ENCODE results near the gene UBE2E2. TPM values are rescaled to one million over a fixed set of nuclear protein-coding genes. Genes with fewer than 3 reads are reported as not detected.

UBE2E2 gene
- polyA plus RNA-seq, 1 donor from 2014 or later, result 19.8 TPM

GRCh38 chr3:23383875-23384274 lies 180.7 kb downstream of the UBE2E2 start:
- Histone ChIP-seq H3K4me2 (ENCODE audit: low read length) (no peak overlapping the region), H3K9me3 (ENCODE audit: low read length) (no peaks in the 10 kb centered on the region), H3K27ac (ENCODE audit: low read length) (no peak overlapping the region), H4K20me1 (ENCODE audit: insufficient read depth) (no peaks in the 10 kb centered on the region), H3K4me3 (ENCODE audit: low read length) (no peak overlapping the region), H3K79me2 (replicated peaks; ENCODE audit: insufficient read depth, low read length) (no peaks in the 10 kb centered on the region), H3K9me2 (ENCODE audit: insufficient read depth, low read length) (no peaks in the 10 kb centered on the region), H3F3A (ENCODE audit: insufficient read depth, low read length, poor library complexity, severe bottlenecking) (no peaks in the 10 kb centered on the region), H3K36me3 (ENCODE audit: insufficient read depth, low read length) (no peaks in the 10 kb centered on the region), H3K27me3 (ENCODE audit: insufficient read depth, low read depth, low read length) (no peaks in the 10 kb centered on the region), H3K9ac (ENCODE audit: low read length) (no peak overlapping the region), H2AFZ (ENCODE audit: low read depth, low read length) (no peak overlapping the region)
- TF ChIP-seq EP300 (conservative IDR thresholded peaks at IDR 0.05; ENCODE audit: poor library complexity, severe bottlenecking), result no peak
- TF ChIP-seq CTCF (IDR thresholded peaks at IDR 0.05; ENCODE audit: poor library complexity, severe bottlenecking), result no peak
- TF ChIP-seq REST (IDR thresholded peaks at IDR 0.05; ENCODE audit: borderline replicate concordance), result no peak
- no peak for TF ChIP-seq MXI1 (conservative IDR thresholded peaks at IDR 0.05; ENCODE audit: poor library complexity, severe bottlenecking)
- no peak for TF ChIP-seq POLR2AphosphoS5 (IDR thresholded peaks at IDR 0.05)
- no peak for TF ChIP-seq TAF1 (IDR thresholded peaks at IDR 0.05; ENCODE audit: low read depth)
- no peak for TF ChIP-seq EZH2 (IDR thresholded peaks at IDR 0.05; ENCODE audit: borderline replicate concordance, insufficient read depth, low read length, poor library complexity, severe bottlenecking)
- no peak for TF ChIP-seq SMC3 (conservative IDR thresholded peaks at IDR 0.05; ENCODE audit: poor library complexity)
- TF ChIP-seq RAD21 (conservative IDR thresholded peaks at IDR 0.05), result no peak

- Histone ChIP-seq H3K27ac (ENCODE audit: low read length) (no peak overlapping the region), H3K9me3 (ENCODE audit: low read length) (no peaks in the 10 kb centered on the region), H3K9me2 (ENCODE audit: insufficient read depth, low read length) (no peaks in the 10 kb centered on the region), H3F3A (ENCODE audit: insufficient read depth, low read length, poor library complexity, severe bottlenecking) (no peaks in the 10 kb centered on the region), H3K36me3 (ENCODE audit: insufficient read depth, low read length) (no peaks in the 10 kb centered on the region), H3K27me3 (ENCODE audit: insufficient read depth, low read depth, low read length) (no peaks in the 10 kb centered on the region), H3K4me2 (ENCODE audit: low read length) (no peak overlapping the region), H4K20me1 (ENCODE audit: insufficient read depth) (no peaks in the 10 kb centered on the region), H3K79me2 (replicated peaks; ENCODE audit: insufficient read depth, low read length) (no peaks in the 10 kb centered on the region), H2AFZ (ENCODE audit: low read depth, low read length) (no peak overlapping the region), H3K9ac (ENCODE audit: low read length) (no peak overlapping the region), H3K4me3 (ENCODE audit: low read length) (no peak overlapping the region)
- no peak for TF ChIP-seq EZH2 (IDR thresholded peaks at IDR 0.05; ENCODE audit: borderline replicate concordance, insufficient read depth, low read length, poor library complexity, severe bottlenecking)
- TF ChIP-seq MXI1 (conservative IDR thresholded peaks at IDR 0.05; ENCODE audit: poor library complexity, severe bottlenecking), result no peak
- no peak for TF ChIP-seq TAF1 (IDR thresholded peaks at IDR 0.05; ENCODE audit: low read depth)
- TF ChIP-seq EP300 (conservative IDR thresholded peaks at IDR 0.05; ENCODE audit: poor library complexity, severe bottlenecking), result no peak
- TF ChIP-seq SMC3 (conservative IDR thresholded peaks at IDR 0.05; ENCODE audit: poor library complexity), result no peak
- no peak for TF ChIP-seq RAD21 (conservative IDR thresholded peaks at IDR 0.05)
- TF ChIP-seq REST (IDR thresholded peaks at IDR 0.05; ENCODE audit: borderline replicate concordance), result no peak
- no peak for TF ChIP-seq CTCF (IDR thresholded peaks at IDR 0.05; ENCODE audit: poor library complexity, severe bottlenecking)
- no peak for TF ChIP-seq POLR2AphosphoS5 (IDR thresholded peaks at IDR 0.05)
Measured at GRCh38 chr3:23385327-23385726, 182.2 kb downstream of the UBE2E2 start.
